Activated CD8-positive, alpha-beta memory T cell treated with anti-CD3 and anti-CD28 coated beads, Interleukin-2, amount 10 ng/mL, durations not matched to agents 7 days and 5 days (primary cell): ENCODE results near the gene CD82. TPM values are rescaled to one million over a fixed set of nuclear protein-coding genes. Genes with fewer than 3 reads are reported as not detected.
A peak's percentile ranks its signal among the peaks of the same experiment; 100 is the strongest.
"Not testable (repeated sequence)": the region's sequence is repeated elsewhere in the genome, so short reads cannot be mapped to it uniquely, and the experiment has no call there.

ENCODE experiments used
- ATAC-seq: fragments of 150-1000 bp; cut with Tn5 transposase; one replicate; pipeline ENCODE4 v1.10.0; 2021; ENCODE audit warnings: moderate library complexity
- CTCF ChIA-PET: fragments of 350-600 bp; sonication (Branson Sonifier 250); formaldehyde crosslinking; loops from one replicate; lab custom pipeline; 2021; ENCODE audit warnings: antibody characterized with exemption; lab: Charles Lee
- DNase-seq: peaks from one replicate; pipeline ENCODE4 v3.0.0-alpha.2; 2020
- H3K27ac Mint-ChIP-seq: one replicate; pipeline ENCODE4 v1.8.0; 2021; ENCODE audit warnings: mild to moderate bottlenecking, mixed read lengths
- H3K27me3 Mint-ChIP-seq: one replicate; pipeline ENCODE4 v1.8.0; 2021; ENCODE audit warnings: mixed read lengths
- H3K36me3 Mint-ChIP-seq: one replicate; pipeline ENCODE4 v1.8.0; 2021; ENCODE audit warnings: mild to moderate bottlenecking, mixed read lengths
- H3K4me1 Mint-ChIP-seq: one replicate; pipeline ENCODE4 v1.8.0; 2021; ENCODE audit warnings: mixed read lengths
- H3K4me3 Mint-ChIP-seq: one replicate; pipeline ENCODE4 v1.8.0; 2021; ENCODE audit warnings: mild to moderate bottlenecking, moderate library complexity, mixed read lengths
- H3K9me3 Mint-ChIP-seq: one replicate; pipeline ENCODE4 v1.8.0; 2022; ENCODE audit warnings: low read depth, mixed read lengths
- total RNA-seq, 2 experiments: library from RNA; stranded (reverse); gene quantifications; one replicate each; pipeline ENCODE4 v1.2.3, GENCODE V29; 2021

The CD82 gene
- total RNA-seq, 2 experiments from 2014 or later = 90.2 to 285 TPM

- H3K36me3 Mint-ChIP-seq = no peaks in the 10 kb centered on the region
- no peak overlapping the region for H3K4me3 Mint-ChIP-seq
- DNase-seq = peak; percentile 76
- peak; percentile 89 for ATAC-seq
- H3K4me1 Mint-ChIP-seq = peaks cover 1% of the 10 kb centered on the region
- no peaks in the 10 kb centered on the region for H3K9me3 Mint-ChIP-seq
- H3K27me3 Mint-ChIP-seq = peaks cover 5% of the 10 kb centered on the region
- CTCF ChIA-PET = interaction anchor here (1.1 to 9.6 kb wide), 7 partner anchors 9 to 252 kb away, joined by 3 to 106 read pairs (median 4); no protein-coding TSS in a partner anchor
- H3K27ac Mint-ChIP-seq = no peak overlapping the region
These were observed 26.9 kb upstream of the CD82 start for GRCh38 chr11:44538375-44539054.

- no peak overlapping the region for H3K27ac Mint-ChIP-seq
- no peak for ATAC-seq
- peaks cover 5% of the 10 kb centered on the region for H3K27me3 Mint-ChIP-seq
- H3K4me1 Mint-ChIP-seq = peaks cover 1% of the 10 kb centered on the region
- no peaks in the 10 kb centered on the region for H3K9me3 Mint-ChIP-seq
- H3K4me3 Mint-ChIP-seq = no peak overlapping the region
- no peaks in the 10 kb centered on the region for H3K36me3 Mint-ChIP-seq
- CTCF ChIA-PET = interaction anchor here (0.7 to 9.6 kb wide), 8 partner anchors 15 to 444 kb away, joined by 3 to 106 read pairs (median 4); partner anchors contain the start of gene EXT2
- no peak for DNase-seq
These were observed 25.5 kb upstream of the CD82 start for GRCh38 chr11:44539971-44540370.

DNA sequence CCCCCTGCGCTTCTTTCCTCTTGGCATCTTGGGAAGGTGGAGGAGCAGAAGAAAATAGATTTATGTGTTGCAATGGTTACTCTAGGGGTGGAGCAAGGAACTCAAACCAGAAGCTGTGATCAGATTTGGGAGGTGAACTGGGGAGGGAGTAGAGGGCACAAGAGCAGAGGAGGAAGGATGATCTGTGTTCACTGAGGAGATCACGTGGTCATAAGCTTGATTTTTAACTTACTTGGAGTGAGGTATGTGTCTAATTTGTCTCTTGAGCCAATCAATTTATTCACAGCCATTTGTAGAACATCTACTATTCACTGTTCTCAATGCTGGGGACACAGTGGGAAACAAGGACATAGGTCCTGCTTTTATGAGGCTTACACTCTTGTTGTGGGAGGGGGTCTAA, 24.8 kb upstream of the CD82 start:
- peaks cover 4% of the 10 kb centered on the region for H3K27me3 Mint-ChIP-seq
- no peaks in the 10 kb centered on the region for H3K36me3 Mint-ChIP-seq
- CTCF ChIA-PET = interaction anchor here (0.9 to 9.6 kb wide), 7 partner anchors 16 to 445 kb away, joined by 3 to 106 read pairs (median 5); partner anchors contain the start of gene EXT2
- DNase-seq (no peak), ATAC-seq (no peak)
- H3K9me3 Mint-ChIP-seq = no peaks in the 10 kb centered on the region
- no peak overlapping the region for H3K4me3 Mint-ChIP-seq
- no peak overlapping the region for H3K27ac Mint-ChIP-seq
- peaks cover 1% of the 10 kb centered on the region for H3K4me1 Mint-ChIP-seq

GRCh38 chr11:44542372-44542771, 23.1 kb upstream of the CD82 start:
- Mint-ChIP-seq H3K27me3 (no peaks in the 10 kb centered on the region), H3K9me3 (no peaks in the 10 kb centered on the region), H3K4me3 (no peak overlapping the region), H3K27ac (no peak overlapping the region), H3K36me3 (no peaks in the 10 kb centered on the region), H3K4me1 (peaks cover 1% of the 10 kb centered on the region)
- CTCF ChIA-PET = interaction anchor here (1.8 to 9.6 kb wide), 2 partner anchors 18 to 75 kb away, joined by 5 to 106 read pairs; no protein-coding TSS in a partner anchor
- DNase-seq (no peak), ATAC-seq (peak; percentile 34)

- not testable (repeated sequence) for H3K27me3 Mint-ChIP-seq, H3K4me1 Mint-ChIP-seq, H3K36me3 Mint-ChIP-seq, DNase-seq, H3K27ac Mint-ChIP-seq, H3K4me3 Mint-ChIP-seq, ATAC-seq, H3K9me3 Mint-ChIP-seq
- CTCF ChIA-PET = interaction anchor here (1.6 to 2.6 kb wide), 2 partner anchors 24 to 70 kb away, joined by 5 to 8 read pairs; no protein-coding TSS in a partner anchor
These were observed 18.5 kb upstream of the CD82 start for GRCh38 chr11:44546984-44547383.

DNA sequence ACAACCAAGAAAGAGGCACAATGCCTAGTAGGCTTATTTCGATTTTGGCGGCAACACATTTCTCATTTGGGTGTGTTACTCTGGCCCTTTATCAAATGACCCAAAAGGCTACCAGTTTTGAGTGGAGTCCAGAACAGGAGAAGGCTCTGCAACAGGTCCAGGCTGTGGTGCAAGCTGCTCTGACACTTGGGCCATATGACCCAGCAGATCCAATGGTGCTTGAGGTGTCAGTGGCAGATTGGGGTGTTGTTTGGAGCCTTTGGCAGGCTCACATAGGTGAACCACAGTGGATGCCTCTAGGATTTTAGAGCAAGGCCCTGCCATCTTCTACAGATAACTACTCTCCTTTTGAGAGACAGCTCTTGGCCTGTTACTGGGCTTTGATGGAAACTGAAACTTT, 17.9 kb upstream of the CD82 start:
- H3K36me3 Mint-ChIP-seq, ATAC-seq, H3K4me3 Mint-ChIP-seq, H3K4me1 Mint-ChIP-seq, DNase-seq, H3K27me3 Mint-ChIP-seq, H3K27ac Mint-ChIP-seq, H3K9me3 Mint-ChIP-seq: not testable (repeated sequence)
- CTCF ChIA-PET = interaction anchor here (0.6 to 1.2 kb wide), 2 partner anchors 24 to 70 kb away, joined by 3 read pairs; no protein-coding TSS in a partner anchor

- peaks cover 3% of the 10 kb centered on the region for H3K9me3 Mint-ChIP-seq
- no peaks in the 10 kb centered on the region for H3K27me3 Mint-ChIP-seq
- no peaks in the 10 kb centered on the region for H3K4me1 Mint-ChIP-seq
- CTCF ChIA-PET = interaction anchor here (1.2 kb wide), 1 partner anchor 25 kb away, joined by 3 read pairs; no protein-coding TSS in a partner anchor
- DNase-seq (no peak), ATAC-seq (no peak)
- H3K27ac Mint-ChIP-seq = no peak overlapping the region
- no peaks in the 10 kb centered on the region for H3K36me3 Mint-ChIP-seq
- no peak overlapping the region for H3K4me3 Mint-ChIP-seq
These were observed 17.3 kb upstream of the CD82 start for GRCh38 chr11:44548032-44548695.

- not testable (repeated sequence) for ATAC-seq
- CTCF ChIA-PET = interaction anchor here (1.2 to 1.4 kb wide), 3 partner anchors 26 to 197 kb away, joined by 3 to 6 read pairs (median 5); no protein-coding TSS in a partner anchor
These were observed 16.3 kb upstream of the CD82 start for GRCh38 chr11:44548961-44549749.

DNA sequence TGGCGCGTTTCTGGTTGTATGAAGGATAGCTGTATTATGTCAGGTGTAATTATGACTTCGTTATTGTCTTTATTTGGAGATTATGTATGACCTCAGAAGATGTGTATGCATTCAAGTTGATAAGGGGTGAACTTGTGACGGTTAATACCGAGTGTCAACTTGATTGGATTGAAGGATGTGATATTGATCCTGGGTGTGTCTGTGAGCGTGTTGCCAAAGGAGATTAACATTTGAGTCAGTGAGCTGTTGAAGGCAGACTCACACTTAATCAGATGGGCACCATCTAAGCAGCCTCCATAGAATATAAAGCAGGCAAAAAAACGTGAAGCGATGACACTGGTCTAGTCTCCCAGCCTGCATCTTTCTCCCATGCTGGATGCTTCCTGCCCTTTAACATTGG, 15.3 kb upstream of the CD82 start:
- H3K9me3 Mint-ChIP-seq = peaks cover 3% of the 10 kb centered on the region
- no peaks in the 10 kb centered on the region for H3K4me1 Mint-ChIP-seq
- DNase-seq (no peak), ATAC-seq (no peak)
- no peaks in the 10 kb centered on the region for H3K36me3 Mint-ChIP-seq
- no peaks in the 10 kb centered on the region for H3K27me3 Mint-ChIP-seq
- CTCF ChIA-PET = interaction anchor here (1.2 to 1.4 kb wide), 3 partner anchors 27 to 196 kb away, joined by 3 to 6 read pairs (median 5); no protein-coding TSS in a partner anchor
- H3K4me3 Mint-ChIP-seq = no peak overlapping the region
- H3K27ac Mint-ChIP-seq = no peak overlapping the region

More at GRCh38 chr11:44548961-44549749, 16.3 kb upstream of the CD82 start:
- H3K4me1 Mint-ChIP-seq, H3K36me3 Mint-ChIP-seq, H3K9me3 Mint-ChIP-seq, H3K27ac Mint-ChIP-seq, H3K27me3 Mint-ChIP-seq, DNase-seq, H3K4me3 Mint-ChIP-seq: not testable (repeated sequence)

DNA sequence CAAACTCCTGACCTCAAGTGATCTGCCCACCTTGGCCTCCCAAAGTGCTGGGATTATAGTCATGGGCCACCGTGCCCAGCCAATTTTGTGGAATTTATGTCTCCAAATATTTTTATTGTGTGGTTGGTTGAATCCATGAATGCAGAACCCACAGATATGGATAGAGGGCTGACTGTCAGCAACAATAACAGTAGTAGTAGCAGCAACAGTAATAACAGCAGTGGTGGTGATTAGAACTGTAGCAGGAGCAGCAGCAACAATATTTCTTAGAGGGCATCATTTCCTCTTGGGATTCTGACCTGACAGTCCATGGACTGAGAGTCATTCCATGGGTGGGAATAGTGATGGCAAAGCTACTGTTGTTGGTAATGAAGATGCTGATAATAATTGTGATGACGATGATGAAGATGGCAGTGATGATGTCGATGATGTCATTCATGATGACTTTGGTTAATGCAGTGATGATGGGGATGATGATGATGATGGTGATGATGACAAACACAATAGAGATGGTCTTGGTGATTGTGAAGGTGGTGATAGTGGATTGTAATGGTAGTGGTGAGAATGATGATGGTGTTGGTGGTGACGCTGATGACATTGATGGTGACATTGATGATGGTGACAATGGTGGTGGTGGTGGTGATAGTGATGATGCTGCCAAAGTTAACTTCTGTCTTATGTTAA, 13.9 kb upstream of the CD82 start:
- Mint-ChIP-seq H3K9me3 (peaks cover 3% of the 10 kb centered on the region), H3K27me3 (no peaks in the 10 kb centered on the region), H3K36me3 (no peaks in the 10 kb centered on the region), H3K4me1 (peaks cover under 1% of the 10 kb centered on the region), H3K4me3 (no peak overlapping the region), H3K27ac (no peak overlapping the region)
- ATAC-seq = peak; percentile 33
- CTCF ChIA-PET = interaction anchor here (0.9 to 2.2 kb wide), 6 partner anchors 28 to 375 kb away, joined by 3 to 18 read pairs (median 4); no protein-coding TSS in a partner anchor
- DNase-seq = no peak

GRCh38 chr11:44555031-44555800, 10.2 kb upstream of the CD82 start:
- no peak for ATAC-seq
- no peaks in the 10 kb centered on the region for H3K36me3 Mint-ChIP-seq
- no peaks in the 10 kb centered on the region for H3K27me3 Mint-ChIP-seq
- no peak for DNase-seq
- no peak overlapping the region for H3K27ac Mint-ChIP-seq
- CTCF ChIA-PET = interaction anchor here (1.0 to 12.9 kb wide), 11 partner anchors 10 to 460 kb away, joined by 3 to 530 read pairs (median 4); partner anchors contain the start of genes CD82 and EXT2
- H3K9me3 Mint-ChIP-seq = peaks cover 3% of the 10 kb centered on the region
- peaks cover 20% of the 10 kb centered on the region for H3K4me1 Mint-ChIP-seq
- no peak overlapping the region for H3K4me3 Mint-ChIP-seq
